ENCODE results near the gene POLR3H.

POLR3H gene

GRCh38 chr22:41480397-41480735, 63.9 kb downstream of the POLR3H start:
- no peak for DNase-seq

GRCh38 chr22:41479671-41480396, 64.4 kb downstream of the POLR3H start:
- no peak for DNase-seq

- DNase-seq = no peak
Observed at GRCh38 chr22:41478891-41479521, 65.3 kb downstream of the POLR3H start.

GRCh38 chr22:41478473-41478872, 65.8 kb downstream of the POLR3H start:
- no peak for DNase-seq
